ENCODE data around the gene MR1.

The MR1 gene

DNA sequence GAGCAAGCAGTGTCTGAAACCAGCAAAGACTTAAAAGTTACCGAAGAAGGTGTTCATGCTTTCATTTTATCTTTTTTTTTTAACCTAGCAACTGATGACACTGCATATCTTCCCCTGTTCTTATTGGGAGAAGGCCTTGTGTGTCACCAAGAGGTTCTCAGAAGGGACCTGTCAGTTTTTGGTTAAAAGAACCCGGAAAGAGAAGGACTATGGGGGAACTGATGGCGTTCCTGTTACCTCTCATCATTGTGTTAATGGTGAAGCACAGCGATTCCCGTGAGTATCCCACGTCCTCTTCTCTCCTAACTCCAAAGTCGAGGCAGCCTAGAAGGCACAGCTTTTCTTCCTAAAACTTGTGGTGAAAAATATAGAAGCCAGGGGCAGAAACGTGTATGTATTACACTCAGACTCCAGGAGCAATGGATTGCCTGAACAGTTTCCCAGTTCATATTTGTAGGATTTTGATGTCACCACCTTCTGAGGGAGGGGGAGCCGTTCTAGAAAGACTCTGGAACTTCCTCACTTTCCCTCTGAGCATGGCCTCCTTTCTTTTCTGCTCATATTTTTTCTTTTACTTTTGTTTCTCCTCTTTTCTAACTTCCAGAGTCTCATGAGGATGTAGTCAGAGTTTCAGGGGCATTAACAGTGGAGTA is at the start of gene MR1:
MR1 (plus strand) TSS at position 185 of the 653 bp plus-strand sequence; CDS start at position 210, 25 bp downstream.
- DNase-seq (ENCODE audit: low read depth in 2 of 2): no peak

DNA sequence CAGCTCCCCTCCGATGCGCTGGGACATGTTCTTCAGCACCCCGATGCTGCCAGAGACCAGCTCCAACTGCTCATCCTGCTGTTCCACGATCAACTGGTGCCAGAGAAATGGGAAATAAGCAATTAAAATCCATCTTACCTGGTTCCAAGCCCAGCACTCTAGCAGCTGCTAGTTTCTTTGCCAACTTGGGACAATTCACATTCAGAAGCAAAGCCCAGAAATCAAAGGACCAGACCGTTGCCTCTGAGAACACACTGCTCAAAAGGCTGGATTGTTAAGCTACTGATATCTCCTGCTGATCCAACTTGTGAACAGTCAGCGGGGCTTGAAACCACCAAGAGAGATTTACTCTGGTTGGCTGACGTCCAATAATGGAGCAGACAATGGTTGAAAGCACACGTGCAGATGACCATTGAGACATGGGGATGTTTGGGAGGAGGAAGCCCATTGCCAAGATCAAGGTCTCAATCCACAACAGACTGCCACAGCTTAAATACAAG is 45.5 kb upstream of the MR1 start:
- no peak for DNase-seq (ENCODE audit: low read depth in 2 of 2)

DNA sequence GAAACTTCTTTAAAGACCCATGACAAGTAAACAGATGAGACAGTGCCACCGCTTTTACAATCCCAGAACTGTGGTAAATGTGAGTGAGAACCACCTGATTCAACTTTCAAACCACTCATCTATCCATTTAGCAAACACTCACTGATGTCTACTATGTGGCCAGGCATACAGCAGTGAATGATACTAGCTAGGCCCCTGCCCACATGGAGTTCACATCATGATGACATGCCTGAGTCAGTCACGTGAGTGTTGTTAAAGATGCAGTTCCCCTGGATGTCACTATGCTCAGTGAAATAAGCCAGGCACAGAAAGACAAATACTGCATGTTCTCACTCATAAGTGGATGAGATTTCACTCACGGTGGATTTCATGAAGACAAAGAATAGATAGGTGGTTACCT is 39.5 kb upstream of the MR1 start:
- no peak for DNase-seq (ENCODE audit: low read depth in 2 of 2)

DNA sequence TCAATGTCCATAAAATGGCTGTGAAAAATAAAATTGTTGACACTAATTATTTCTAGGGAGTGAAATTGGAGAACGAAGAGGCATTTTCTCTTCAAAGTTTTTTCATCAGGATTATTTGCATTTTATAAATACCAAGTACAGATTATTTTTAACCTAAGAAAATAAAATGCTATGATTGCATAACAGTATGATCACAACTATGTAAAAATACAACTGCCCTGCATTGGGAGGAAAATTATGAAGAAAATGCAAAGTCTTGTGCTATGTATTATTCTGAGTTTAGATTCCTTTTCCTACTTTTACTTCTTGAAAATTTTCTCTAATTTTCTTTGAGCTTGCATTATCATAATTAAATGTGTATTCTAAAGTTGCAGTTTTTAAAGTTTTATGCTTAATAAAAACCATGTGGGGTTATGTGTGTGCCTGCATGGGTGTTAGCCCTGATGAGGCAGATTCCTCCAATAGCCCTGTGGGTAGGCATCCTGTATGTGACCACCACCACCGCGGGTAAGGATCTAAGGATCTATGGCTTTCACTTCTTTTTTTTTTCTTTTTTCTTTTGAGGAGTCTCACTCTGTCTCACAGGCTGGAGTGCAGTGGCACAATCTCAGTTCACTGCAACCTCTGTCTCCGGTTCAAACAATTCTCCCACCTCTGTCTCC is 35.8 kb upstream of the MR1 start:
- DNase-seq (ENCODE audit: low read depth in 2 of 2): no peak

DNA sequence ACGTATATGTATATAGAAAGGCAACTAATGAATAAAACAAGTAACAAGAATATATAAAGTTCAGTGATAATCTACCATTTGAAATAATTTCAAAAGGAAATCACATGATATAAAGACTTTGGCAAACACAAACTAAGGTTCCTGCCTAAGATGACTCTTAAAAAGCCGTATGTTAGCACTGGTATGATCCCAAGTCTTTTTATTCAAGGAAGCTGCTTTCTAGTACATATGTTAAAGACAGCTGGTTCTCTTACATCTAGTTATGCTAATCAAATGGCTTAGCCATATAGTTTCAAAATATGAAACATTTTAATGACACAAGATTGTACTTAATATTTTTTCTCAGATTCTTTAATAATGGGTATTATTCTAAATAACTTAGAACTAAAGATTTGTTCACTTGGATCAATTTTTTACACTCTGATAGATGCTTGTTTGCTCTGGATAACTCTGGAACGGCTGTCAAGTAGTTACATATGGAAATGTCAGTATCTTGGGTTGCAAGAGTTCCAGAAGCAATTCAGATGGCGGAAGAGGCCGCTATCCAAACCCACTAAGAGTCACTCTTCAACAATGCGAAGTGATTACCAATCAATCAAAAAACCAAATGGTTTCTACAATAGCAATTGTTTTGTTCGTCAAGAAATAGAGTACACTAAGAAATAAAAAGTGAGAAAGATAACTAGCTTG is 32.5 kb upstream of the MR1 start:
- DNase-seq (ENCODE audit: low read depth in 2 of 2): no peak

DNA sequence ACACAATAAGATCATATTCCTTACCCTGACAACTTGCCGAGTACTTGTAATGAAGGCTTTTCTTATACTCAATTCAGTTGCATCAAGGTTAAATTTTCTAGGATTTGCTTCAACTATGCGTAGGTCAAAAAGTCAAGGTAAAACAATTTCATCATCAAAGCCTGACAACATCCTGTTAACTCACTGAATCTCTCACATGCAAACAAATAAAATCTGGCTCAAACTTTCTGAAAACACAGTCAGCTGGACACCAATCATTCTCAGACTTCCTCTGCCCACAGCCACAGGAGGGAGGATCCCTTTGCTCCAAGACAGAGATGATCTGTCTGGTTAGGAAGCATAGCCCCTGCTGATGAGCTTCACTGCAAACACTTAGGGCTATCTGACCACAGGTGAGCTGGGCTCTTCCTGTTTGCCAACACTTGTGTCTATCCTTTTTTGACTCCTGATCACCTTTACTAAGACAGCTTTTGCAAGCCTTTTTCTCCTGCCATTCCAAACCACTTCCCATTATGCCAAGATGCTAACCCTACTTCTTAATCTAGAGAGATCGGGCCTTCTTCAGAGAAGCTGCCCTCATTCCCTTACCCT is 31.1 kb upstream of the MR1 start:
- no peak for DNase-seq (ENCODE audit: low read depth in 2 of 2)

DNA sequence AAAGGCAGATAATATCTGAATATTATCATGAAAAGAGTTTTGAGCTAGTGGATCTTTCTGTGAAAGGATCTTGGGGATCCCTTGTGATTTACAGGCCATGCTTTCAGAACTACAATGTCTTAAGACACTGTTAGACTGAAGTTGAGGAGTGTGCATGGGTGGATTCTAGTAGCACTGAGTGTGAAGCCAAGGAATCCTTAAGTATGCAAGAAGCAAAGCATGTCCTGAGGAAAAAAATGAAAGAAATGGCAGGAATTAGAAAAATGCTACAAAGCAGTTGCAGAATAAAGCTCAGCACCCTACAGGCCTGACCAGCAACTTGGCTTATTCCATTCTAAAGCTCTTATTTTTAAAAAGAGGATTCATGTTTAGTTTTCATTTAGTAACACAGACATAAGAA is 23.0 kb upstream of the MR1 start:
- no peak for DNase-seq (ENCODE audit: low read depth in 2 of 2)

DNA sequence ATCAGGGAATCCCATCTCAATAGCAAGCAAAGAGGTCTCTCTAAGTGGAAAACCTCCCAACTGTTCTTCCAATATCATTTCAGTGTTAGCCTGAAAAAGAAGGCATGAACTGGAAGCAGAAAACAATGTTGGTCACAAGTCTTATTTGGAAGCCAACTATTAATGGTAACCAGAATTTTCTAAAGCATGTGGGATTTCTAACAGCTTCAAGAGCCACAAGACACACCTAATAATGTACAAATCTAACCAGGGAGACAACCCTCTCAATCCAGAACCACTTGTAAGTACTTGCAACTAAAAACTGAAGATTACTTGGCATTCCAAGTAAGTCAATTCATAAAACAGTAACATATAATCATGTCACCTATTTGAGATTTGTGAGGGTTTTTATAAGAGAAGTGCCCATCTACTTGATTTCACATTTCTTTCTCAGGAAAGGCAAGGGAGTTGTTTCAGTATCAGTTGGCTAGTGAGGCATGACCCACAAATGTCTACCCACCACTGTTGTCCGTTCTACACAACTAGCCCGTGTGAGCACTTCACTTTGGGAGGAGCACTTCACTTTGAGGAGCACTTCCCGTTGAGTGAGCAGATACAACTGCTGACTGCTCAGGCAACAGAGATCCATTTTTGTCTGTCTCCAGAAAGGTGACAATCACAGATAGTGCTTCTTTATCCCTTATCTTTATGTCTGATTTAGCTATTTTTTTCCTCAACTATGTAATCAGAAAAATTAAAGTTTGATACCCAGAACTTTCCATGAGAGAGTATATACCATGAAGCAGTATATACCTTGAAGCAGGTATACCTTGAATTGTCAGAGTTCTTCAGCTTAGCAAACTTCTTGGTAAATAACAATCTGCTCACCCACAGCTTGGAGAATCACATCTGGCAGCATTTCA is 22.2 kb upstream of the MR1 start:
- no peak for DNase-seq (ENCODE audit: low read depth in 2 of 2)

DNA sequence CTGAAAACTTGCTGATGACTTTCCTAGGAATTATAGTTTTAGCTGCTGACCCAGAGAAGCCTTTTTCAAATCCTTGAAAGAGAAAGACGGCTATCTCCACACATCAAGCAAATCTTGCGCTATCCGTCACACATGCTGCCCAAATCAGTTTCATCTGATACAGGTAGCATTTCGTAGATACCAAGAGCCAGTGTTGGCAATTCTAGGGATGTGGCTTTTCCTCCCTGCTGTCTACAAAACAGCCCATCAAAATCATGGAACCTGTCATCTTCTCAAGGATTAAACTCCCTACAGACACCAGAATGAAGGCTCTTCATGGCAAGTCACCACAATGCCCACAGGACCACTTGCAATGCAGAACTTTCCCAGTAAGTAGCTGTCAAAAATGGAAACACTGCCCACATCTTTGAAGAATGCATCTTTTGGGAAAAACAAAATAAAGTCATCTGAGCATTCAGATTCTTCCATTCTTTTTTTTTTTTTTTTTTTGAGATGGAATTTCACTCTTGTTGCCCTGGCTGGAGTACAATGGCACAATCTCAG is 21.5 kb upstream of the MR1 start:
- no peak for DNase-seq (ENCODE audit: low read depth in 2 of 2)

DNA sequence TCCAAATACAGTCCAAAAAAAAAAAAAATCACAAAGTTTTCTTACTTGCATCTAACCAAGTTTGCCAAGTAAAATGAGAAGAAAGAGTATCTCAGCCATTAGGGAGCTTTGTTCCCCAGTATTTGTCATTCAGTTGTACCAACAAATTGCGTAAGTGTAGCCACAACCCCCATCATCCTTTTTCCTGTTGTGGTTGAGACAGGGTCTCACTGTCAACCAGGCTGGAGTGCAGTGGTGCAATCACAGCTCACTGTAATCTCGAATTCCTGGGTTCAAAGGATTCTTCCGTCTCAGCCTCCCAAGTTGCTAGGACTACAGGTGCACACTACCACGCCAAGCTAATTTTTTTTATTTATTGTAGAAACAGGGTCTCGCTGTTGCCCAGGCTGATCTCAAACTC is 20.6 kb upstream of the MR1 start:
- DNase-seq (ENCODE audit: low read depth in 2 of 2): no peak

DNA sequence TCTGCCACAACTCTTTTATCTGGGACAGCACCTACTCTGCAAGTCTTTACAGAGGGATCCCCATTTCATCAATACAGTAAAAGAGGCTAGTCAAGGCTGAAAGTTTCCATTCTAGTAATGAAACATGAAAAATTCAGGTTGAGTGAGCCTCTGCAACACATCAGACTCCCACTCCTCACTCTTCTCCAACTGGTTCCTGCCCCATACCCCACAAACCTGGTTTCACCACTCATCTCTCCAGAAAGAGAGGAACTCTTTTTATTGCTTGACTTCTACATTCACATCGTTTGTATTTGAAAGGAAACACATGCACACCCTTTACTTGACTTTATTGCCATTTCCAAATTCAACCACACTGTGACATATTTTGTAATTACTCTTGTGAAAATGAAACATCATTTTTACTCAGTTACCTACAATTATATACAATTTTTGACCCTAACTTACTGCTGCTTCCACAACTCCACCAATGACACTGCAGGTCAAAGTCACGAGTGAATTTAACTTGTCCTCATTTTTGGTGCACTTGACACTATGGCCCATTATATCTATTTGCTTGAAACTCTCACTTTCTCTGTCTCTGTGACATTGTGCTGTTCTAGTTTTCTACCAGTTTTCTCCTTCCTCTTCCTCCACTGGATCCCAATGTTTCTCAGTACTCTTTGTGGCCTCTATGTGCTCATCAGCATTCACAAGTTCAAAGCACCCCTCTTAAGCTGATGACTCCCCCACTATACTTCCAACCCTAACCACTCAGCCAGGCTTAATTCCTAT is 19.1 kb upstream of the MR1 start:
- no peak for DNase-seq (ENCODE audit: low read depth in 2 of 2)

DNA sequence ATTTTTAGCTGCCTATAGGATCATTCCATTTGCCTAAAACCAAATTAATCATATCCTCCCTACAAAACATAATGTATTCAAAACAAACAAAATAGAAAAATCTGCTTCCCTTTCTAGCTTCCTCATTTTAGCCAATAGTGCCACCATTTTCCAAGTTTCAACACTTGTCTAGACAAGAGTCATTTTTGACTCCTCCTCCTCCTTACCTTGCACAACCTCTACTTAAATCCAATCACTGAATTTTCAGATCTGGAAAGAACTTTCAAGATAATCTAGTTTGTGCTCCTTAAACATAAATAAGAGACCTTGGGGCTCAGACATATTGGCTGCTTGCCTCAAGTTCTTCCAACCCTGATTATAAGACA is 18.6 kb upstream of the MR1 start:
- DNase-seq (ENCODE audit: low read depth in 2 of 2): no peak

DNA sequence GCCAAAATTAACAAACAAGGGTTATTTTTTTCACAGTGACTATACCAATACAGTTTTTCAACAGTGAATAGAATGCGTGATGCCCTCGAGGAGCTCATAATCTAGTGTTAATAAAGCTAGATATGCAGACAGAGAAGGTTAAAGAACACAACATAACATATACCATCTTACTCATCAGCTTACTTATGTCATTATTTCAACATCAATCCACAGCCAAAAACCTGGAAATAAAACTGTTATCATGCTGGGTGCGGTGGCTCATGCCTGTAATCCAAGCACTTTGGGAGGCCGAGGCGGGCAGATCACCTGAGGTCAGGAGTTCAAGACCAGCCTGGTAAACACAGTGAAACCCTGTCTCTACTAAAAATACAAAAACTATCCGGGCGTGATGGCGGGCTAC is 17.2 kb upstream of the MR1 start:
- DNase-seq (ENCODE audit: low read depth in 2 of 2): no peak

DNA sequence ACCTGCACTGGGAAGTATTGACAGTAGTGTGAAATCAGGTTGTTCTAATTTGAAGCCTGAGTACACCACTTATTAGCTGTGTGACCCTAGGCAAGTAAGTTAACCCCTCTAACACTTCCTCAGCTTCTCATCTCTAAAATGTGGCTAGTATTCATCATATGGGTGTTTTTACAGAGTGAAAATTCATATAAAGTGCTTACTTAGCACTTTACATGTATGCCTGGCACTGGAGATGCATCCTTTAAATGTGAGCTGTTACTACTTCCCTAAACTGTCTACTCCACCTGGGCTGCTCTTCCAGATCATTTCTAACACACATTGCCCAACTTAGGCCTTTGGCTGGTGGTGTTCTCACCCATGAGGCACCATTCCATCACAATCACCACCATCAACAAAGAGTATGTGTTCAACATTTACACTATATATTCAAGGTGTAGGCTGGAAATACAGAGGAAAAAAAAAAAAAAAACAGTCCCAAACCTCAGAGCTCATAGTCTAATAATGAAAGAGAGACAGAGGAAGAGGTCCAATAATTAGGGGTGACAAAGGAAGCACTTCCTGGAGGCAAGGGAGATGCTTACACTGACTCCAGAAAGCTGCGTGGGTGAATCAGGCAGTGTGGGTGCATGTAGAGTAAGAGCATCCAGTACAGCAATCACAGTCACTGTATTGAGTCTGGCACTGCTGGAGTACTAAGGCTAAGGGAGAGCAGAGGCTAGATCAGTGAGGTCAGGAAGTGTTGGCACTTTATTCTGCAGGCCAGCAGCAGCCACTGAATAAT is 14.7 kb upstream of the MR1 start:
- DNase-seq (ENCODE audit: low read depth in 2 of 2): no peak

DNA sequence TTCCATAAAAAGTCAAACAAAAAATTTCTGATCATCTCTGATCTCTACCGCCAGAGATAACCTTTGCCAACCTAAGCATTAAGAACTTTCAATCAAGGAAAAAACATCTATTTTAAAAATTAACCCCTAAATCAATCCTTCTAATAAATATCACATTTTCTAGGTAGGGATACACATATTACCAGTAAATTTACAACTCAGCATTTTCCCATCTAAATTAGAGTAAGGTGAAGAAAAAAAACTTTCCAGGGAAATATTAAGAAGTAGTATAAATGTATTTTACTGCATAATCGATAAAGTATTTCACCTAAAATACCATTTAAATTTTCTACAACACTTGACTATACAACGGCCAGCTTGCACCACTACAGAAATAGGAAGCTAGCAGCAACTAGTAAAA is 12.6 kb upstream of the MR1 start:
- DNase-seq (ENCODE audit: low read depth in 2 of 2): no peak

DNA sequence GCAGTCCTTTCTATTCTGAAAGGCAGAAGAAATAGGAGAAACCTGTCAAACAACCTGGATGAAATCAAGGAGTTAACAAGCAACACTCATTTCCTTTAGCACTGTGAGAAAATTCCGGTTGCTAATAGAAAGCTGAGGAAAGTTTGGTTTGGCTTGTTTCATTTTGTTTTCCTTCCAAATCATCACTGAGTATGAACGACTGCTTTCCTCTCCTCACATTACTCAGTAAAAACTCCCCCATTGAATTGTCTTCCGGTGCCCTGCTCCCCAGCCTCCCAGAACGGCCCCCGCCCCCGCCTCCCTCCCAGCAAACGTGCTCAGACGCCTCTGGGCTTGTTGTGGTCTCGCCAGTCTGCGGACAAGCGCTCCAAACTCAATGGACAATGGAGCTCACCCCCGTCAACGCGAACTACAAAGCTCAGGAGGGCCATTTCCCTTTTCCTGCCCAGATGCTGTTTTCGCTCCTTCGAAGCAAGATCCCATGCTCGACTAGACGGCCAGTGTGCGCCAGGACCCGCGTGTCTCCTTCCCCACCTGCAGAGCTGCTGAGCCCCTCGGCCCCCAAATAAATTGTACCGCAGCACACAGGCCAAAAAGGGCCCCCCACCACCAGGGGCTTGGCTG is 11.9 kb upstream of the MR1 start:
- peak; percentile 42 to 68 for DNase-seq (ENCODE audit: low read depth in 2 of 2)

DNA sequence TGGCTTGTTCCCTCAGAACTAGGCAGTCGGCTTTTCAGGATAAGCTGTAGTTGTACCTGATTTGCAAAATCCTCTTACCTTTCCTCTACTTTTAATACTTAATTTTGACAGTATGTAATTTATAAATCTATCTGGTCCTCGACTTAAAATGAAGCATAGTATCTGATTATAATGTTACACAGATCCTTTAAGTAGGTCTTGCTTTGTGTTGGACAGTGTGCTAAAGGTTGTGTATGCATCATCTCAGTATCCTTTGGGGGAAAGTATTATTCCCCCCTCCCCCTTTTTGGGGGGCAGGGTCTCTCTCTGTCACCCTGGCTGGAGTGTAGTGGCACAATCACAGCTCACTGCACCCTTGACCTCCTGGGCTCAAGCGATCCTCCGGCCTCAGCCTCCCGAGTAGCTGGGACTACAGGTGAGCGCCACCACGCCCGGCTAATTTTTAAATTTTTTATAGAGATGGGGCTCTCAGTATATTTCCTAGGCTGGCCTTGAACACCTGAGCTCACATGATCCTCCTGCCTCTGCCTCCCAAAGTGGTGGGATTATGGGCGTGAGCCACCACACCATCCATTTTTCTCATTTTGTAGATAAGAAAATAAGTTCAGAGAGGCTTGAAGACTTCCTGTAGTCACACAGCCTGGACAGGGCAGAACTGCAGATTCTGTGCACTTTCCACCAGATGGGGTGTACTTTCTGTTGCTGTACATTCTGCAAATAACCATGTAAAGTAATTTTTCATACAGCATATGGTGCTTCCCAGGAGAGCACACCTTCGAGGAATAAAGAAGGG is 10.3 kb upstream of the MR1 start:
- DNase-seq (ENCODE audit: low read depth in 2 of 2): no peak

DNA sequence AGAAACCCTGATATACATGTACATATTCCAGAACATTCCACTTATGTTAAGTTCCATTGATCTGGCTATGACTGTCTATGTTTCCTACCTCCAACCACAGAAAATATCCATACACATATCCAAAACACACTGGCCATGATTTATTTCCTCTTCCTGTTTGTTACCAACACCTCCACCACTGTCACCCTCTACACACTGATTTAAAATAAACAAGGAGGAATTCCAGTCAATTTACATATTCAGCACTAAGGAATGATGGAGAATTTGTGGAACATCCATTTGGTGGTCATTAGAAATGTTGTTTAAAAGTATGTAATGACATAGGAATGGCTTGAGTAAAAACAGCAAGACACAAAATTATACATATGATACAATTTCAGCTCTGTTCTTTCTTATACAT is 5.6 kb upstream of the MR1 start:
- no peak for DNase-seq (ENCODE audit: low read depth in 2 of 2)

DNA sequence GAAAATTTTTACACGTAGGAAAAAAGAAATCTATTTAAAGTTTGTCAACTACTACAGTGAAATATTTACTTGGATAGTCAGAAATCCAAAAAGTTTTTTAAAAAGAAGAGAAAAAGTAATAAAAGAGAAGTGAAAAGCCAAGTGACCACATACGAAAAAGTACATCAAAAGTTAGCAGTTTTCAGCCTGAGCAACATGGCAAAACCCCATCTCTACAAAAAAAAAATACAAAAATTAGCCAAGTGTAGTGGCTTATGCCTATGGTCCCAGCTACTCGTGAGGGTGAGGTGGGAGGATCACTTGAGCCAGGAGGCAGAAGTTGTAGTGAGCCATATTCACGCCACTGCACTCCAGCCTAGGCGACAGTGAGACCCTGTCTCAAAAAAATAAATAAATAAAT is 5.2 kb upstream of the MR1 start:
- DNase-seq (ENCODE audit: low read depth in 2 of 2): no peak
